ENCODE measurements around the gene LRRD1.
"Not testable (repeated sequence)": the region's sequence is repeated elsewhere in the genome, so short reads cannot be mapped to it uniquely, and the experiment has no call there.

Gene LRRD1

DNA sequence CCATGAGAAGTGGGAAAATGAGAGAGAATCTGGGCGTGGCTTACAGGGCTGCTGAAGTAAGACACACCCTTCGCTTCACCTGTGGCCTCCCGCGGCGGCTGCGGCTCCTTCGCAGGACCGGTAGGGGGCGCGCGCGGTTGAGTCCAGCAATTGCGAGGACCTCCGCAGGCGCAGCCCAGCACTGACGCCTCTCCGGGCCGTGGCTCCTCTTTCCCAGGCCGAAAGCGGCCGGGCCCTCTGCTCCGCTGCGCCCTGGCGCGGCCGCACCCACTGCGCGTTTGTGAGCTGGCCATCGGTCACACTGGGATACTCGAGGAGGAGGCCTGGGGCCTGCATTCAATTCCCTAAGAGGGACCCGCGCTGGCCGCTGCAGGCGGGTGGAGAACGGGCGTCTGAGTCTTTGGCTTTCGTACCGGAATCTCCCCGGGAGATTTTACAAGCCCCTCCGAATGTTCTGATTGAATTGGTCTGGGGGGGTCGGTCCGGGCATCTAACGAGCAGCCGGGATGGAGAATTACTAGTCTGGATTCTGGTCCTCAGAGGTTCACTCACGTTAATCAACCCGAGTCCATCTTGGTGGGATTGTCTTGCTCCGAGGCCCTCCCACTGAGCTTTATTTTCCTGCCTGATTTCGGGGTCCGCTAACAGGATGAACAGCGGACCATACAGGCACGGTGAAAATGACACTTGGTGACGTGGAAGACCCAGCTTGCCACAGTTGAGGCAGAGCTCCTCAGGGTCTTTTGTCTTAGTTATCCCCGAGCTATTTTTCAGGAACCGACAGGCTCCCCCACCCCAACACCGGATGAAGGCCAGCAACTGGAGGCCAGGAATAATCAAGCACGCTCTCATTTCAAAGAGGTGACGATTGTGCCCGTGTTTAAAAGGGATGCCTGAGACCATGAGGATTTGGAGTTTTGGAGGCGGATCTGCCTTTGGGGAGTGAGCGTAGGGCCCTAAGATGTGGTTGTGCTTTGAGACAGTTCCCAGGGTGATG is at the start of gene LRRD1:
Gene LRRD1 (minus strand): TSS at position 215 of the 997 bp plus-strand sequence. CDS start 13,940 bp downstream, outside the sequence.
- DNase-seq, result peak; percentile 86 to 91

DNA sequence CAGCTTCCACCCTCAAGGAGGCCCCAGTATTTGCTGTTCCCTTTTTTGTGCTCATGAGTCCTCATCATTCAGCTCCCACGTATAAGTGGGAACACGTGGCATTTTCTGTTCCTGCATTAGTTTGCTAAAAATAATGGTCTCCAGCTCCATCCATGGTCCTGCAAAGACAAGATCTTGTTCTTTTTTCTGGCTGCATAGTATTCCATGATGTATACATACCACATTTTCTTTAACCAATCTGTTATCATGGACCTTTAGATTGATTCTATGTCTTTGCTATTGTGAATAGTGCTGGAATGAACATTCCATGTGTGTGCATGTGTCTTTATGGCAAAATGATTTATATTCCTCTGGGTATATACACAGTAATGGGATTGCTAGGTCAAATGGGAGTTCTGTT is 49.8 kb upstream of the LRRD1 start:
- DNase-seq, result no peak

DNA sequence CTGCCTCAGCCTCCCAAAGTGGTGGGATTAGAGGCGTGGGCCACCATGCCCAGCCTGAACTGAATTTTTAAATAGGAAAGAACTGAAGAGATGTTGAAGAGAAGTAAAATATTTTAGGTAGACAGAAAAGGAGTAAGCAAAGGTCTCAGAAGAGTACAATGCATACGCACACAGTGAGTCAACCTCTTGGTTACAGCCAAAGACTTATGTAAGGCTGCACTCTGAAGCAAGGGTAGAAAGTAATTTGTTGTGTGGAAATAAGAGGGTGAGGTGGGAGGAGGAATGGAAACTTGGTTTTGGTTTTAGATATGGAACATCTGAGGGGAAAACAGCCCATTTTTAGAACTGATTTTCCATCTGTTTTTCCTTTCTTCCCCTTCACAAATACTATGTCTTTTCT is 49.2 kb upstream of the LRRD1 start:
- DNase-seq, result no peak

DNA sequence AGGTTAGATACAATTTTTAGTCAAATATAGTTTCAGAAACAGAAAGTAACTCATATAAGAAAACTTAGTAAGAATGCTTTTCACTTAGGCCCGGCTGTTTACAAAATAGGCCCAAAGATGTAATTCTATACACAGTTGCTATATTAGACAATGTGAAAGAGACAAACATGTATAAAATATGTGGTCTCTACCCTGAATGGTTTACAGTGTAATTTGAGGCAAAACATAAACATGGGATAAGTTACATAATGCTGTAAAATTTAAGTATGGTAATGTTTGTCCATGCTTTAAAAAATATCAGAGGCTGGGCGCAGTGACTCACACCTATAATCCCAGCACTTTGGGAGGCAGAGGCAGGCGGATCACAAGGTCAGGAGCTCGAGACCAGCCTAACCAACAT is 48.0 kb upstream of the LRRD1 start:
- no peak for DNase-seq

DNA sequence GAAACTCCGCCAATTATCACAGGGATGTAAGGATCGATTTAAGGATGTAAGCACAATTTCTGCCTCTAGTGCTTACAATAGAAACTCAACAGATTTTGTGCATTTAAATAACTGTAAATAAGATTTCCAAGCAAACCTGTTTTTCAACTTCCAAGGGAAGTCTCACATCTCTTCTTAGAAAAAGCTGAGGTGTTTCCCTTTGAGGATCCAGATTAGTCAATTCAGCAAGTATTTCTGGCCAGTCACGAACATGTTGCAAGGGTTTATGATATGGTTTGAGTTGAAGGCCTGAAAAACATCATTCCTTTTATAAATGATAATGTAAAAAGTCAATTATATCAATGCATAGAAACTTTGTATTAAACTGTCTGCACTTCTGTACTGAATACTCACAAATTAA is 42.8 kb upstream of the LRRD1 start:
- DNase-seq, result no peak

DNA sequence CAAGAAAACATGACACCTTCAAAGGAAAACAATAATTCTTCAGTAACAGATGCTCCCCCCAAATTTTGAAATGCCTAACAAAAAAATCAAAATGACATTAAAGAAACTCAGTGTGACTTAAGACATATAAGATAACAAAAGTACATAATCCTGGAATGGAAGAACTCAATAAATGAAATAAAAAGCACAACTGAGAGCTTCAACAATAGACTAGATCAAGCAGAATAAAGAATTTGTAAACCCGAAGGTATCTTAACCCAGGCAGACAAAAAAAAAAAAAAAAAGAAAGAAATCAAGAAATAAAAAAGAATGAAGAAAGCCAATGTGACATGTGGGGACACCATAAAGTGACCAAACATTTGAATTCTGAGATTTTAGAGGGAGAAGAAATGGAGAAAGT is 27.7 kb upstream of the LRRD1 start:
- no peak for DNase-seq

DNA sequence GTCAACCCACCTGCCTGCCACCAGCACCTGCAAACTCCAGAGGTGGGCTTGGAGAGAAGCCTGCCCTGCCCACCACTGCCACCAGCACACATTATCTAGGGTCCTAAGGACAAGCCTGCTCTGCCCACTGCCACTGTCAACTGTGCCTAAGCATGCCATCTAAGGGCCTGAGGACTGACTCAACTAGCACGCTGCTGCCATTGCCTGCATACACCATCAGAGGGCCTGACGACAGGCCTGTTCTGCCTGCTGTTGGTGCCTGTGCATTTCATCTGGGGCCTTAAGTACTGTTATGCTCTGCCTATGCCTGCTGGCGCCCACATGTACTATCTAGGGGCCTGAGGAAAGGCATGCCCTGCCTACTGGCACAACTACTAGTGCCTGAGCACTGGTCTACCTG is 27.0 kb upstream of the LRRD1 start:
- DNase-seq, result no peak

DNA sequence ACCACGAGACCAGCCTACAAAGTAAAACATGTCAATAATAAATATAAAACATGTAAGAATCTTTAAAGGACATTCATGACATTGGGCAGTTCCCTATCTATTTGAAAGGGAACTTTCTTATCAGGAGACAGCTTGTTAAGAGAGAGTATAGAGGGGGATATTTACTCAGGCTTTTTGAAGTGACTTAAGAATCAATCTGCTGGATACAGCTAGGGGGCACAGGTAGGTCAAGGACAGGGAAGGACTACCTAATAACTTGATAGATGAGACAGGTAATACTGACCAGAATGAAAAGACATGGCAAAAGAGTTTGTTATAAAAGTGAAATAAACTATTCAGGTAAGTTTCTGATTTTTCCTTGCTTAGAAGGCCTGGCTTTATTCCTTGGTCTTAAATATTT is 21.8 kb upstream of the LRRD1 start:
- no peak for DNase-seq

DNA sequence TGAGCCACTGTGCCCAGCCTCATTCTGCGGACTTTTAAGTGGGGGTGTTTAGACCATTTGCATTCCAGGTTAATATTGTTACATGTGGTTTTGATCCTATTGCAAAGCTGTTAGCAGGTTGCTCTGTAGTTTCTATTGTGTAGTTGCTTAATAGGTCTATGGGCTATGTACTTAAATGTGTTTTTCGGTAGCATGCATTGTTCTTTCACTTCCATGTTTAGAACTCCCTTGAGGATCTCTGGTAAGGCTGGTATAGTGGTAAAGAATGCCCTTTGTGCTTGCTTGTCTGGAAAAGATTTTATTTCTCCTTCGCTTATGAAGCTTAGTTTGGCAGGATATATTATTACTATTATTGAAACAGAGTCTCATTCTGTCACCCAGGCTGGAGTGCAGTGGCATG is 13.4 kb upstream of the LRRD1 start:
- DNase-seq, result no peak

DNA sequence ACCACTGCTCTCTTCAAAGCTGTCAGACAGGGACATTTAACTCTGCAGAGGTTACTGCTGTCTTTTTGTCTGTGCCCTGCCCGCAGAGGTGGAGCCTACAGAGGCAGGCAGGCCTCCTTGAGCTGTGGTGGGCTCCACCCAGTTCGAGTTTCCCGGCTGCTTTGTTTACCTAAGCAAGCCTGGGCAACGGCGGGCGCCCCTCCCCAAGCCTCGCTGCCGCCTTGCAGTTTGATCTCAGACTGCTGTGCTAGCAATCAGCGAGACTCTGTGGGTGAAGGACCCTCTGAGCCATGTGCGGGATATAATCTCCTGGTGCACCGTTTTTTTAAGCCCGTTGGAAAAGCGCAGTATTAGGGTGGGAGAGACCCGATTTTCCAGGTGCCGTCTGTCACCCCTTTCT is 10.3 kb upstream of the LRRD1 start:
- DNase-seq, result not testable (repeated sequence)

DNA sequence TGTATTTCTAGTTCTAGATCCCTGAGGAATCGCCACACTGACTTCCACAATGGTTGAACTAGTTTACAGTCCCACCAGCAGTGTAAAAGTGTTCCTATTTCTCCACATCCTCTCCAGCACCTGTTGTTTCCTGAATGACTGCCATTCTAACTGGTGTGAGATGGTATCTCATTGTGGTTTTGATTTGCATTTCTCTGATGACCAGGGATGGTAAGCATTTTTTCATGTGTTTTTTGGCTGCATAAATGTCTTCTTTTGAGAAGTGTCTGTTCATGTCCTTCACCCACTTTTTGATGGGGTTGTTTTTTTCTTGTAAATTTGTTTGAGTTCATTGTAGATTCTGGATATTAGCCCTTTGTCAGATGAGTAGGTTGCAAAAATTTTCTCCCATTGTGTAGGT is 5.4 kb upstream of the LRRD1 start:
- DNase-seq, result not testable (repeated sequence)

DNA sequence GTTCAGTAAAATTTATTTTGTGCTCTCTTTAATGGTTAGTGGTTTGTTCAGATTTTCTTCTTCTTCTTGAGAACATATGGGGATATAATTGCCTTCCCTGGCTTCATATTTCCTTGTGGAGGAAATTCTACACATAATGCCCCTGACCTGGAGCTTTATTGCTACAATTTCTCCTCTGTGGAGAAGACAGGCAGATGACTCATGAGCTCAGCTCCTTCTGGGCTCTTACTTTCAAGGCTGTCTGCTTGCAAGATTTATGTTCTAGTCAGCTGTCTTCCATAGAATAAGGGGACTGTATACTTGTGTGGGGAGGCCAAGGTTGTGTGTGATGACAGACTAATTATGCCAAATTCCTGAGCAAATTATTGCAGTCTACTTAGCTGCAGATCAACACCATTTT is 1.6 kb downstream of the LRRD1 start:
- DNase-seq, result no peak

DNA sequence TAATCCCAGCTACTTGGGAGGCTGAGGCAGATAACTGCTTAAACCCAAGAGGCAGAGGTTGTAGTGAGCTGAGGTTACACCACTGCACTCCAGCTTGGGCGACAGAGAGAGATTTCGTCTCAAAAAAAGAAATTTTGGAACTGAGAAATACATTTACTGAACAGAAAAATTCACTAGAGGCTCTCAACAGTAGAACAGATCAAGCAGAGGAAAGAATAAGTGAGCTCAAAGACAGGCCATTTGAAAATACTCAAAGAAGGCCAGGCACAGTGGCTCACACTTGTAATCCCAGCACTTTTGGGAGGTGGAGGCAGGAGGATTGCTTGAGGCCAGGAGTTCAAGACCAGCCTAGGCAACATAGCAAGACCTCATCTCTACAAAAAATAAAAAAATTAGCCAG is 9.4 kb downstream of the LRRD1 start:
- not testable (repeated sequence) for DNase-seq

DNA sequence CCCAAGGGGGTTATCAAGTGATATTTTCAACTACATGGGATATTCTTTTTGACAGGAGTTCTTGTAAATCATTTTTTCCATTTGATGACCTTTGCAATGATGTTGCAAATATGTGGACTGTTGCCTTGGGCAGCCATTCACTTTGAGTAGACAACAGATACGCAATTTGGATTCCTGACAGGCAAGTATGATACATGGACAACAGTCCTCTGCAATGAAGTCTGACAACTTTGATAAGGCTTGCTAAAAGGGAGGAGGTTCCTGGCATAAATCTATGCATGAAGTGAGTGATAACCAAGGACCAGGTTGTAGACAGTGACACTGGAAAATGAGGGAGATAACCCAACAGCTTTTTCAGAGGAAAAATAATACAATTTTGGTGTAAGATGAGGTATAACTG is 17.7 kb downstream of the LRRD1 start:
- DNase-seq, result no peak

DNA sequence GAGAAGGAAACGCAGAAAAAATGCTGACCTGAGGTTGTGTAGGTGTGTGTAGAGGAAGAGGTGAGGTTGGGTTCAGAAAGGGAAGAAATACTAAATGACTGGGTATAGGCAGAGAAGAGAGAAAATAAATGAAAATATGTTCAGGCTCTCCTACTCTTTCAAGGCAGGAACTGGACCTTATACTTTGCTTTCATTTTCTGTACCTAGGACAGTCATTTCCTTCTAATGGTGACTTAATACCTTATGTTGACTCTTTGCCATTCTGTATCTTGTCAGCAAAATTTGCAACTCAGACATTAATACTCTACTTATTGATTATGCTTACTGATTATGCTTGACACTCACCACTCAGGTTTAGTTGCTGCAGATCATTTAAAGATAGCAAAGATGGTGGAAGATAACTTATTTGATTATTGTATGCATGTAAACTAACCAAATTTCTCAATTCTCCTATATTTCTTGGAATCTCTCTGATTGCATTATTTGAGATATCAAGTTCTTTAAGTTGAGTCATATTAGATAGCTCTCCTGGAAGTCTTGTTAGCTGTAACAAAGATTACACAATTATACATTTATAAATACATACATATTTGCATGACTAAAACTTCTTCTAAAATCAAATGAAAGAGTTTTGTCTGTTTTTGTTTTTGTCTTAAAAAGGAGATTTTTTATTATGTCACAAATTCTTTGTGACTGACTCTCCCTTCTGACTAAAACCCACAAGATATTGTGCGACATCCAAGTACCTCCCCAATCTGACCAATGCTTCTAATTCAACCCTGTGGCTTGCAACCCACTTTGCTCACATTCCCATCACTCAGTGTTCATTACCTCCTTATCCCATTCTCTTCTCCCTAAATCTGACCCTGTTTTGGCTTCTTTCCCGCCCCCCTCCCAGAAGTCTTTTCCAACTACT is 20.0 kb downstream of the LRRD1 start:
- DNase-seq, result no peak

DNA sequence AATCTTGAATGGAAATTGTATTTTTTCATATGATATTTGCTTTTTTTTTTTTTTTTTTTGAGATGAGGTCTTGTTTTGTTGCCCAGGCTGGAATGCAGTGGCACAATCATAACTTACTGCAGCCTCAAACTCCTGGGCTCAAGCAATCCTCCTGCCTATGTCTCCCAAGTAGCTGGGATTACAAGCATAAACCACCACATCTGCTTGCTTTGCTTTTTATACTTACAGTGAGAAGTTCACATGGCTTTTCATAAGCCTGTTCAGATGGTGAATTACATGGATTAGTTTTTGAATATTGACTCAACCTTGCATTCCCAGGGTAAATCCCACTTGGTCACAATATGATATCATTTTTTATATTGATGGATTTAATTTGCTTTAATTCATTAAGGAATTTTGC is 22.0 kb downstream of the LRRD1 start:
- no peak for DNase-seq

DNA sequence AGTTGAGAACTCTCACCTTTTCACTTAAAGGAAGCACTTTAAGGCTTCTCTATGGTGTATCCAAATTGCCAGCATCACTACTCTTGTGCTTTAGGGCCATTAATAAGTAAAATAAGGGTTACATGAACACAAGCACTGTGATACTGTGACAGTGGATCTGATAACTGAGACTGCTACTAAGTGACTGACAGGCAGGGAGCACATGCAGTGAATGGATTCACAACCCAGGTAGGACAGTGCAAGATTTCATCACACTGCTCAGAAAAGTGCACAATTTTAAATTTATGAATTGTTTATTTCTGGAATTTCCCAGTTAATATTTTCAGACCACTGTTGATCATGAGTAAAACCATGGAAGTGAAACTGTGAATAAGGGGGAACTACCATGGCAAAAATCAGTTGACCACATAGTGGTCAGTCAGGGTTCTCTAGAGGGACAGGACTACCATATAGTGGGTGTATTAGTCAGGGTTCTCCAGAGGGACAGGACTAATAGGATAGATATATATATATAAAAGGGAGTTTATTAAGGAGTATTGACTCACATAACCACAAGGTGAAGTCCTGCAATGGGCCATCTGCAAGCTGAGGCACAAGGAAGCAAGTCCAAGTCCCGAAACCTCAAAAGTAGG is 23.7 kb downstream of the LRRD1 start:
- DNase-seq, result no peak

DNA sequence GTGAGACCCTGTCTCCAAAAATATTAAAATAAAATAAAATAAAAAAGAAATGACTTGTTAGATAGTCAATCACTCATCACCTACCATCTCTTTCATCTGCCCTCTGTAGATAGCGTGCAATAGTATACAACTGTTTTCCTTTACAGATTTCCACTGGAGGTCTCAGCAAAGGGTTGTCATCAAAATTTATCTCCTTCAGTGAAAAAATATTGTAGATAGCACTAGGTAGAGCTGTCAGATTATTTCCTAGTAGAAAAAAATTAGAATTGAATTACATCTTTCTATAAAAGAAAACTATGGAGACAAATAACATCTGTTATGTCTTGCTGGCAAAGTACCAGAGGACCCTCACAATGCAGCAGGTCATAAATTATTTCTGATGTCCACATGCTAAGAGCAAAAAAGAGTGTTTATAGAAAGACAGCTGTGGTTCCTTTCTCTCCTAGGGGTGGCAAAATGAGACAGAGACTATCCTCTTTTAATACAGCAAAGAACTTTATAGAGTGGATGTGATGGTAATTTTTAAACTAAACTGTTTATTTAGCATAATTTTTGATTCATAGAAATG is 28.4 kb downstream of the LRRD1 start:
- no peak for DNase-seq

DNA sequence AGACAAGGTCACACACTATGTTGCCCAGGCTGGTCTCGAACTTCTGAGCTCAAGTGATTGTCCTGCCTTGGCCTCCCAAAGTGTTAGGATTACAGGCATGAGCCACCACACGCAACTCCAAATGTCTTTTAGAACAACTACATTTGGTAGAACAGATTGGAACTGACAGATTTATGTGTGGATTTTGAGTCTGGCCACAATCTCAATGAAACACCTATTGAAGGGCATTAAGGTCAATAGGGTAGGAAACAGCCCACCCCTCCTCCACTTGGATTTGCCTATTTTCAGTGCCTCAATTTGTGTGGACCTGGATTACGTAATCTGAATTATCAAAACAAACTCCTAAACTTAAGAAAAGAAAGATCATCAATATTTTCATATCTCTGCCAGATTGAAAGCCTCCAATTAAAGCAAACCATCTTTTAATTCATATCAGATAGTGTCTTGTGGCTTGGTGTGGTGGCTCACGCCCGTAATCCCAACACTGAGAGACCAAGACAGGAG is 29.2 kb downstream of the LRRD1 start:
- no peak for DNase-seq

DNA sequence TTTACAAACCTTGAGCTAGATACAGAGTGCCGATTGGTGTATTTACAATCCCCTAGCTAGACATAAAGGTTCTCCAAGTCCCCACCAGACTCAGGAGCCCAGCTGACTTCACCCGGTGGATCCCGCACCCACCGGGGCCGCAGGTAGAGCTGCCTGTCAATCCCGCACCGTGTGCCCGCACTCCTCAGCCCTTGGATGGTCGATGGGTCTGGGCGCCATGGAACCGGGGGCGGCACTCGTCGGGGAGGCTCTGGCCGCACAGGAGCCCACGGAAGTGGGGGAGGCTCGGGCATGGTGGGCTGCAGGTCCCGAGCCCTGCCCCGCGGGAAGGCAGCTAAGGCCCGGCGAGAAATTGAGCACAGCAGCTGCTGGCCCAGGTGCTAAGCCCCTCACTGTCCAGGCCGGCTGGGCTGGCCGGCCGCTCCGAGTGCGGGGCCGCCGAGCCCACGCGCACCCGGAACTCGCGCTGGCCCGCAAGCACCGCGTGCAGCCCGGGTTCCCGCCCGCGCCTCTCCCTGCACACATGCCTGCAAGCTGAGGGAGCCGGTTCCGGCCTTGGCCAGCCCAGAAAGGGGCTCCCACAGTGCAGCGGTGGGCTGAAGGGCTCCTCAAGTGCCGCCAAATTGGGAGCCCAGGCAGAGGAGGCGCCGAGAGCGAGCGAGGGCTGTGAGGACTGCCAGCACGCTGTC is 35.6 kb downstream of the LRRD1 start:
- not testable (repeated sequence) for DNase-seq

DNA sequence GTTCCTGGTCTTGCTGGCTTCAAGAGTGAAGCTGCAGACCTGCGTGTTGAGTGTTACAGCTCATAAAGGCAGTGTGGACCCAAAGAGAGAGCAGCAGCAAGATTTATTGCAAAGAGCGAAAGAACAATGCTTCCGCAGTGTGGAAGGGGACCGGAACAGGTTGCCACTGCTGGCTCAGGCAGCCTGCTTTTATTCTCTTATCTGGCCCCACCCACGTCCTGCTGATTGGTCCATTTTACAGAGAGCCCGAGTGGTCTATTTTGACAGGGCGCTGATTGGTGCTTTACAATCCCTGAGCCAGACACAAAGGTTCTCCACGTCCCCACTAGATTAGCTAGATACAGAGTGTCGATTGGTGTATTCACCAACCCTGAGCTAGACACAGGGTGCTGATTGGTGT is 36.2 kb downstream of the LRRD1 start:
- not testable (repeated sequence) for DNase-seq

DNA sequence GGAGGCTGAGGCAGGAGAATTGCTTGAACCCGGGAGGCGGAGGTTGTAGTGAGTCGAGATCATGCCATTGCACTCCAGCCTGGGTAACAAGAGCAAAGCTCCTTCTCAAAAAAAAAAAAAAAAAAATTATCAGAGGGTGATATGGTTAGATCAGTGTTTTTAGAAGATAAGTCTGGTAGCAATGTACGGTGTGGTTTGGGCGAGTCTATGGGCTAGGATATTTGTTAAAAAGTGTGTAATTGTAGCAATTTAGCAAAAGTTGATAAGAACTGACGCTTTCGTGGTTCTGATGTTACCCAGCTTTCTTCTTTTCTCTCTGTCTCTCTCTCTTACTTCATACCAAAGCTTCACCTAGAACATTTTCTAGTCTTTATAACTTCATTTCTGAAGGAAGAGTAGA is 37.8 kb downstream of the LRRD1 start:
- DNase-seq, result no peak
